Spinal cord (tissue), 10 donors: ENCODE data around the gene DSG2. TPM values are rescaled to one million over a fixed set of nuclear protein-coding genes. Genes with fewer than 3 reads are reported as not detected.

ENCODE experiments used
- DNase-seq, 6 donors: peaks; one replicate each; pipeline versions ENCODE4 v3.0.0 to v3.0.0-alpha.2; 2013 to 2015; ENCODE audit warnings: low spot score in 6 of 6, low read depth in 4 of 6
- H3K27ac ChIP-seq: one replicate; pipeline ENCODE4 v1.5.1; 2013; ENCODE audit warnings: low read depth, low read length, control low read depth
- H3K27me3 ChIP-seq: one replicate; pipeline ENCODE4 v1.6.1; 2013; ENCODE audit warnings: low read length; ENCODE audit not compliant: control insufficient read depth, insufficient read depth
- H3K36me3 ChIP-seq: one replicate; pipeline ENCODE4 v1.6.1; 2013; ENCODE audit warnings: low read length; ENCODE audit not compliant: control insufficient read depth, insufficient read depth
- H3K4me1 ChIP-seq: one replicate; pipeline ENCODE4 v1.6.1; 2013; ENCODE audit warnings: low read length; ENCODE audit not compliant: control insufficient read depth, insufficient read depth
- H3K4me3 ChIP-seq: one replicate; pipeline ENCODE4 v1.5.1; 2013; ENCODE audit warnings: low read depth, low read length, control low read depth
- H3K9me3 ChIP-seq: one replicate; pipeline ENCODE4 v1.6.1; 2013; ENCODE audit warnings: low read length; ENCODE audit not compliant: control insufficient read depth, insufficient read depth
- WGBS: methylation state at CpG from one replicate; pipeline ENCODE4 v1.1.5; 2013; ENCODE audit warnings: missing lambda C conversion rate; ENCODE audit not compliant: insufficient coverage; 5-methylcytosine and 5-hydroxymethylcytosine counted together
- polyA plus RNA-seq, 2 donors: library from polyadenylated mRNA; unstranded; fragments of 120-200 nt; gene quantifications; one replicate each; pipeline ENCODE4 v1.2.1, GENCODE V29; 2013; ENCODE audit not compliant: insufficient read length in 2 of 2
- total RNA-seq, 2 donors: library from RNA; depleted of rRNA in 1 of 2; stranded (reverse); fragments of 120-200 nt in 1 of 2; fragments of >200 nt in 1 of 2; gene quantifications; one replicate each; pipeline versions ENCODE4 v1.2.3 to v1.2.4, GENCODE V29; 2013 to 2014
- donor health status: healthy.

Gene DSG2
- total and polyA plus RNA-seq, 4 donors, result 1.3 to 34.2 (median 9.3) TPM

GRCh38 chr18:31565782-31566512 lies 68.0 kb downstream of the DSG2 start:
- no peak overlapping the region for H3K27ac ChIP-seq
- 79% methylated on average over 7 of the region's 10 CpGs for WGBS
- no peaks in the 10 kb centered on the region for H3K4me1 ChIP-seq
- H3K9me3 ChIP-seq, result no peaks in the 10 kb centered on the region
- DNase-seq, result no peak
- no peak overlapping the region for H3K4me3 ChIP-seq
- no peaks in the 10 kb centered on the region for H3K36me3 ChIP-seq
- no peaks in the 10 kb centered on the region for H3K27me3 ChIP-seq

GRCh38 chr18:31566576-31567306 lies 68.8 kb downstream of the DSG2 start:
- no peaks in the 10 kb centered on the region for H3K4me1 ChIP-seq
- H3K27me3 ChIP-seq, result no peaks in the 10 kb centered on the region
- no peaks in the 10 kb centered on the region for H3K36me3 ChIP-seq
- no peak overlapping the region for H3K27ac ChIP-seq
- no peaks in the 10 kb centered on the region for H3K9me3 ChIP-seq
- WGBS, result 65% methylated on average over 4 of the region's 4 CpGs
- no peak overlapping the region for H3K4me3 ChIP-seq
- no peak for DNase-seq

GRCh38 chr18:31572368-31572767 lies 74.4 kb downstream of the DSG2 start:
- H3K4me1 ChIP-seq, result peaks cover 3% of the 10 kb centered on the region
- whole genome bisulfite sequencing, result 78% methylated on average over 9 of the region's 9 CpGs
- no peak overlapping the region for H3K27ac ChIP-seq
- H3K4me3 ChIP-seq, result no peak overlapping the region
- no peaks in the 10 kb centered on the region for H3K9me3 ChIP-seq
- H3K27me3 ChIP-seq, result no peaks in the 10 kb centered on the region
- no peak for DNase-seq
- H3K36me3 ChIP-seq, result no peaks in the 10 kb centered on the region

GRCh38 chr18:31573051-31573450 lies 75.1 kb downstream of the DSG2 start:
- Histone ChIP-seq H3K27ac (no peak overlapping the region), H3K27me3 (no peaks in the 10 kb centered on the region), H3K4me1 (peaks cover 3% of the 10 kb centered on the region), H3K36me3 (no peaks in the 10 kb centered on the region), H3K4me3 (no peak overlapping the region), H3K9me3 (no peaks in the 10 kb centered on the region)
- no peak for DNase-seq
- 96% methylated on average over 3 of the region's 3 CpGs for WGBS

- WGBS, result no CpG with 5 or more reads among the region's 1 CpG
- Histone ChIP-seq H3K27me3 (no peaks in the 10 kb centered on the region), H3K27ac (no peak overlapping the region)
Measured at GRCh38 chr18:31574359-31574758, 76.4 kb downstream of the DSG2 start.

GRCh38 chr18:31575515-31576257 lies 77.7 kb downstream of the DSG2 start:
- no peaks in the 10 kb centered on the region for H3K9me3 ChIP-seq
- 100% methylated on average over 1 of the region's 3 CpGs for WGBS
- no peak for DNase-seq
- H3K4me3 ChIP-seq, result no peak overlapping the region
- H3K27me3 ChIP-seq, result no peaks in the 10 kb centered on the region
- H3K27ac ChIP-seq, result no peak overlapping the region
- peaks cover 3% of the 10 kb centered on the region for H3K4me1 ChIP-seq
- H3K36me3 ChIP-seq, result no peaks in the 10 kb centered on the region

More at GRCh38 chr18:31574359-31574758, 76.4 kb downstream of the DSG2 start:
- Histone ChIP-seq H3K36me3 (no peaks in the 10 kb centered on the region), H3K4me3 (no peak overlapping the region), H3K9me3 (no peaks in the 10 kb centered on the region), H3K4me1 (peaks cover 3% of the 10 kb centered on the region)
- no peak for DNase-seq

GRCh38 chr18:31576670-31577069 lies 78.7 kb downstream of the DSG2 start:
- Histone ChIP-seq H3K4me1 (peaks cover 3% of the 10 kb centered on the region), H3K4me3 (no peak overlapping the region), H3K27me3 (no peaks in the 10 kb centered on the region), H3K9me3 (no peaks in the 10 kb centered on the region), H3K36me3 (no peaks in the 10 kb centered on the region), H3K27ac (no peak overlapping the region)
- 24% methylated on average over 3 of the region's 4 CpGs for WGBS
- no peak for DNase-seq

GRCh38 chr18:31577195-31577594 lies 79.2 kb downstream of the DSG2 start:
- DNase-seq, result no peak
- H3K27ac ChIP-seq, result no peak overlapping the region
- H3K9me3 ChIP-seq, result no peaks in the 10 kb centered on the region
- H3K4me3 ChIP-seq, result no peak overlapping the region
- H3K27me3 ChIP-seq, result no peaks in the 10 kb centered on the region
- H3K36me3 ChIP-seq, result no peaks in the 10 kb centered on the region
- peaks cover 3% of the 10 kb centered on the region for H3K4me1 ChIP-seq
- 80% methylated on average over 1 of the region's 1 CpG for WGBS

GRCh38 chr18:31578126-31578525 lies 80.1 kb downstream of the DSG2 start:
- Histone ChIP-seq H3K27me3 (no peaks in the 10 kb centered on the region), H3K9me3 (no peaks in the 10 kb centered on the region), H3K27ac (no peak overlapping the region), H3K36me3 (no peaks in the 10 kb centered on the region), H3K4me3 (no peak overlapping the region), H3K4me1 (no peaks in the 10 kb centered on the region)
- no peak for DNase-seq
- WGBS, result 97% methylated on average over 3 of the region's 4 CpGs
